GM19035 (cell line): ENCODE data around the gene DTHD1.

ENCODE experiments used
- ATAC-seq: cut with Tn5 transposase; IDR thresholded peaks from one replicate; pipeline ENCODE4 v1.9.1; 2021; ENCODE audit not compliant: unreplicated experiment

Gene DTHD1

DNA sequence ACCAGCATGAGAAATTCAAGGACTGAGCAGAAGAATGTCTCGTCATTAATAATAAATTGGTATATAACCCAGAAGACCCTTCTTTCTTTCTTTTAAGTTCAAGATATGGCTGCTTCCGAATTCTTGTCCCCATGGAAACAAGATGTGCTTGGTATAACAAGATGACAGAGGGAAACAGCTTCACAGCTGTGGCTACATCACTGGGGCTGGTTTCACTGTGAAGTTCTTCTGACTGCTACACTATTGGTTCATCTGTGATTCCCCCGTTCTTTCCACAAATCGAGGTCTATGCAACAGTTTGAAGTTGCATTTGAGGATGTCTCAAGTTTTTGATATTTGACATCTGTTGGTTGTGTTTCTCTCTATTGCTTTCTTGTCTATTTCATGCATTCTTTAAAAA is 12.3 kb upstream of the DTHD1 start:
- no peak for ATAC-seq

- ATAC-seq = no peak
These were observed 11.8 kb upstream of the DTHD1 start for GRCh38 chr4:36269533-36270173.

- no peak for ATAC-seq
These were observed 8.1 kb upstream of the DTHD1 start for GRCh38 chr4:36273276-36273675.

DNA sequence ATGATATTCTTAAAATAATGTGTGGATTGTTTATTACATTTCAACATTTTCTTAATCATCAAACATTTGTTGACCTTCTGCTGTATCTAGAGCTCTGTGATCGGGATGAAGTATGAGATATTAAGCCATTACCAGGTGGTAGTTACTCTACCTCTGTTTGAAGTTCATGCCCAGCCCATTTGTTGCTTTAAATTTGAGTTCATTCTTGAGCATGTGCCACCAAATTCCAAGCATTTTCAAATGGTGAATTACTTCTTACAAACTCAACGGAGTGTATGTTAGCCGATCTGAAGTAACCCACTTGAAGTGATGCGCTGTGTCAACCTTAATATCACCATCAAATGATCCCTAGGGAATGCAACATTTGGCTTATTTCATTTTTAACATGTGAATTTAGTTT is 7.3 kb upstream of the DTHD1 start:
- no peak for ATAC-seq

DNA sequence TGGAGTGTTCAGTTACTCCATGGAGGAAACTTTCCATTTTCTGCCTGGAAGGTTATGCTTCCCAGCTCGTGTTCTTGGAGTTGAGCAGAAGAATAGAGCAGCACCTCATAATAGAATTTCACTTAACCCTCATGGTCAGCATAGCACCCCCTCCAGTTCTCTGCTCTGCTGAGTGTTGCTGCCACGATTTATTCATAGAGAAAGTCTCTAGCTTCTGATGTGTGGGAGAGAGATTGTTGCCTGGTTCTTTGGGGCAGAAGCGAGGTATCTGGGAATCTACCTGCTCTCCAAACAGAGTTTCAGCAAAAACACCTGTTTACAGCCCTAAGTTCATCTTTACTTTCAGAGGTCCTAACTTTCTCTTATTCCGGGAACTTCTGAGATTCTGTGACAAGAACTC is 3.9 kb upstream of the DTHD1 start:
- ATAC-seq = peak; percentile 61

DNA sequence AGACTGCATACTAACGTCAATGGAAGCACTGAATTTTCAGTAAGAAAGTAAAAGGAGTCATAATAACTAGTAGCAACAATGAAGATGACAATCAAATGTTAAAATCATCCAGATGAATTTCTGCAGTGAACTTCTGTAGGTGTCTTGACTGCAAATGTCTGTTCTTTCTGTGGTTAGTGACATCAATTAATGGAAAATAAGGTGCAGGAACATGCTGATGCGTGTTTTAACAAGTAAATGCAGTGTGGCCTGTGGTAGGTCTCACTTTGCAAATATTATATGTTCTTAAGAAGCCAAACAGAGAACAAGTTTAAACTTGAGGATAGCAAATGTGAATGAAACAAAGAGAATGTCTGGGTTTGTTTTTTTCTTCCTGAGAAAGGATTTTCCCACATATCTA is 2.6 kb upstream of the DTHD1 start:
- no peak for ATAC-seq

- no peak for ATAC-seq
These were observed 861 bp upstream of the DTHD1 start for GRCh38 chr4:36280555-36280954.

- ATAC-seq = no peak
These were observed 1.2 kb downstream of the DTHD1 start for GRCh38 chr4:36282503-36283030.

GRCh38 chr4:36283912-36284465 is 2.6 kb downstream of the DTHD1 start:
- no peak for ATAC-seq

DNA sequence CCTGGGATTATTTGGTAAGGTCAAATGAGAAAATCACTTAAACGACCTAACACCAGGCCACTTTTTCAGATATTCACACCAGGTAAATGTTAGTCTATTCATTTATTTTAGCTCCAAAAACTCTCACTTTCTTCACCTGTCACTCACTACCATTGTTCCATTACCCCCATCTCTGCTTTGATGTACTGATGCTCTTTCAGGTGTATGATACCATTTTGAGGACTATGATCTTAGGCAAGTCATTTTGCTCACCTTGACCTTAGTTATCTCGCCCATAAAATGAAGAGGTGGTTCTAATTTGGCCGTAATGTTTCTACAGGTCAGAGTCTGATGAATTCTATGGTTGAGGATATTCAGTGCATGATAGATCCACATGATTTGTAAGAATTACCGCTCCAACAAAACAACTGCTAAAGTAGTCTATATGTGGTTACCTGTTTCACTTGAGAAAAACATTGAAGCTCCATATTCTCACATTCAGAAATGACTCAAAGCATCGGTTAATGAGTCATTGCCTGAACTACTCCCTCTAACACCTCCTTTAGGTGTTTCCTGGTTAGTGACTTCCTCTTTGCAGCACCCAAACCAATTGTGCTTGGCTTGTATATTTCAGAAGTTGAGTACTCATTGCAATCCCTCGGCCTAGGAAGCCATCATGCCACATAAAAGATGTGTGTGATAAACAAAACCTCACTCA is 4.5 kb downstream of the DTHD1 start:
- peak; percentile 99 for ATAC-seq

DNA sequence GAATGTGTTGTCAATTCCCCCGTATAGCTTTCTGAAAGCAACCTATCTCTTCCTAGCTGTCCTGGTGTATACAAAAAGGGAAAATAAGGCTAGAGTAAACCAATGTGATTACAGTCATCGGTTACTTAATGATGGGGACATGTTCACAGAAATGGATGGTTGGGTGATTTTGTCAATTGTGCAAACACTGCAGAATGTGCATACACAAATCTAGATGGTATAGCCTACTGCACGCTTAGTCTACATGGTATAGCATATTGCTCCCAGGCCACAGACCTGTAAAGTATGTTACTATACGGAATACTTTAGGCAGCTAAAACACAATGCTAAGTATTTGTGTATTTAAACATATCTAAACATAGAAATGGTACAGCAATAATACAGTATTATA is 5.1 kb downstream of the DTHD1 start:
- no peak for ATAC-seq

- no peak for ATAC-seq
These were observed 7.5 kb downstream of the DTHD1 start for GRCh38 chr4:36288731-36289426.

GRCh38 chr4:36290641-36291040 is 9.2 kb downstream of the DTHD1 start:
- no peak for ATAC-seq

DNA sequence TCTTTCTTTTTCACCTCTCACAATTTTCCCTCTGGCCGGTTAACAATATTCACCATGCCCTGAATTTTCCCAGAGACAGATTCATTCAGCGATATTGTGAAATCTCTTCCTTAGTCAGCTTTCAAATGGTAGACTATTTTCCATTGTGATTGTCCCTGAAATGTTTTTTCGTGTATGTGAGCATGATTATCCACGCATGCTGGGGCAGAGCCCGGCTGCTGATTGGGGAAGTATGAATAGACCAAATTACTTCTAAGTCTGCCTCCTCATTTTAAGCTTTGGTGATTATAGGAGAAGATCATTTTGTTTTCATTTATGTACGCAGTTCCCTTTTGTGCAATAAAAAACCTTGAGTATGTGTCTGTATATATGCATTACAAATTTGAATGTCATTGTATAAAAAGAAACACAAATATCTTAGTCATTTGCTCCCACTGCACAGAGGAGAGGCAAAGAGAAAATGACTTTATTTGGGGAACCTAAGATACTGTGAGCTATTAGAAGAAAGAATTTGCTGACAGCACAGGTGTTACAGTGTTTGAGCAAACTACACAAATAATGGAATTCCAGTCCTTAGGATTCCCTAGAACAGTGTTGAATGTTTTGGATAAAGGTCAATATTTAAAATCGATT is 11.3 kb downstream of the DTHD1 start:
- no peak for ATAC-seq

DNA sequence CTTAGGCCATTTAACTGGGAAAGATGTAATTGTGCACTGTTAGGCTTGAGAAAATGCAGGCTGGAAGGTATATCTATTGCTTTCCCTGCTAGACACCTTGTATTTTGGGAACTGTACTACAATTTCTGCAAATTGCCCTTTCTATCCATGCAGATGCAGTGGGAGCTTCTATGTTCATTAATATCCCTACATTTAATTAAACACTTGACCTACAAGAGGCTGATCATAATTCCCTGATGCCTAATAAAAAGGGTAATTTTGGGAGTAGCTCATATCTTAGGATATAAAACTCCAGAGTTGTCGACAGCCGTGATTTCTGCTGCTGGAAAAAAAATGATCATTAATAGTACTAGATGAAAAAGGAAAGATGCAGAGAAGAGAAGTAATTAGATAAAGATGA is 19.7 kb downstream of the DTHD1 start:
- ATAC-seq = no peak

GRCh38 chr4:36303426-36304137 is 22.2 kb downstream of the DTHD1 start:
- ATAC-seq = peak; percentile 78

GRCh38 chr4:36304138-36304681 is 22.8 kb downstream of the DTHD1 start:
- peak; percentile 37 for ATAC-seq

DNA sequence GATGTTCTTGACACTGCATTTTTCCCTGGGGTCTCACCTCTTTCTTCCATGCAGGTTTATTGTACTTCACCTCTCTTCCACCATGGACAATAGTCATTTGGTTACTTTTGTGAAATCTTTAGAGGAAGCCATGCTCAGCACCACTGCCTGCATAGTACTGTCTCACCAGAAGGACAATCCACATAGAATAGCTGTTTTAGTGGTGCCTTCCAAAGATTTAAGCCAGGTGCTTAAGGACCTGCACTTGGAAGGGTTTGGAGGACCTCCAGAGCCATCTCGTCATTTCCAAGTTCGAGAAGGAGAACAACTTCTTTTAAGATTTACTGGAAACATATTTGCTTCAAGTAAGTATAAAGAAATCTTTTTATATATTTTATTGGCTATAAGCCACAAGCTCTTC is 26.7 kb downstream of the DTHD1 start:
- no peak for ATAC-seq

DNA sequence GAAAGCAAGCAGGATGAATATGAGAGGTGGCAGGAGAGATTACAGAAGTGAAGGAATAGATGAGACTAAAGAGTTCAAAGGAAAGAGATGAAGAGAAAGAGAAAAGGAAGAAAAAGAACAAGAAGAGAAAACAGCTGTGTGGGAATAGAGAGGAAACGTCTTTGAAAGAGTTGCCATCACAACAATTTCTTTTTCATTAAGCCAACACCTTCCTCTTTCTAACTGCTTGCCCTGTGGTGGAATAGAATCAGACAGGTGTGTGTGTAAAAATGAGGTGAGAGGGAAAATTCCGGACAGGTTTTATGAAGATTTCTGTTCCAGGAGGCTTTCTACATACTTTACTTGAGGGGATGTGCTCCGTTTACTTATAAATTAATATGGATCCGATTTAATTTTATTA is 28.8 kb downstream of the DTHD1 start:
- no peak for ATAC-seq

DNA sequence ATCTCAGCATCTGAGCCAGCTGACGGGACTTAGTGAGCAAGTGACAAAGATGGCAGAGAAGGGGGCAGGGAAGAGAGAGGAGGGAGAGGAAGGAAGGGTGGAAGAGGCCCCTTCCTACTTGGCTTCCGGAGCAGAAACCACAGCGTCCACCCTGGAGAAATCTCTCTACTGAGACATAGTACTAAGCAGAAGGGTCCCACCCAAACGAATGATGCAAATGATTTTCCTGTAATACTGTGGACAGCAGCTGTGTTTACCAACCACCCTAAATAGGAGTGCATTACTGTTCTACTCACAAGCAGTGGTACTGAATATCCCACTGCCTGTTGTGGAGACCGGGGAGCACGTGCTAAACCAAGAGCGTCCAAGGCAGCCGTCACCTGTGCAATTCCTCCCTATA is 29.4 kb downstream of the DTHD1 start:
- ATAC-seq = peak; percentile 83
